Hematopoietic multipotent progenitor cell treated with erythropoietin and hydrocortisone succinate and interleukin-3 and kit ligand, for 6 days (in vitro differentiated cells): ENCODE results near the gene WDR45B.

Experiments
- DNase-seq: peaks from one replicate; pipeline ENCODE4 v3.0.0-alpha.2; 2015

Gene WDR45B

DNA sequence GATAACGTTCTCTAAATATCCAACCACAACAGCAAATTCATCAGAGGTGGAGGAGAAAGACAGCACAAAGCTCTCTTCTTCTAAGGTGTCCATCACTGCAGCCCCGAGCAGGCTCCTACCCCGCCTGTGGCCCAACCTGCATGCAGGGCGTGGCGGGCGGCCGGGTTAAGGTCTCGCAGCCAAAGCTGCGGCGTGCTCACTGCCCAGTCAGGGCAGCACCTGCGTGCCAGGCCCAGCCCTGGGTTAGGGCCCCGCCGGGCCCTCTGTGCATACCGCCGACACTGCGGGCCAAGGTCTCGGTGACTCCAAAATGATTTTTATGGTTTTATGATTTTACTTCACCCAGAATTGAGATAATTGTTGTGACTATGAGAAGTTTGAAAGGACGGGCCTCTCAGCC lies 70.9 kb downstream of the WDR45B start:
- no peak for DNase-seq

GRCh38 chr17:82575581-82576221 lies 72.5 kb downstream of the WDR45B start:
- DNase-seq = peak; percentile 59

GRCh38 chr17:82574041-82574440 lies 74.2 kb downstream of the WDR45B start:
- DNase-seq = no peak

- DNase-seq = no peak
Observed at GRCh38 chr17:82571855-82572254, 76.4 kb downstream of the WDR45B start.

- no peak for DNase-seq
Observed at GRCh38 chr17:82570277-82570676, 78.0 kb downstream of the WDR45B start.

DNA sequence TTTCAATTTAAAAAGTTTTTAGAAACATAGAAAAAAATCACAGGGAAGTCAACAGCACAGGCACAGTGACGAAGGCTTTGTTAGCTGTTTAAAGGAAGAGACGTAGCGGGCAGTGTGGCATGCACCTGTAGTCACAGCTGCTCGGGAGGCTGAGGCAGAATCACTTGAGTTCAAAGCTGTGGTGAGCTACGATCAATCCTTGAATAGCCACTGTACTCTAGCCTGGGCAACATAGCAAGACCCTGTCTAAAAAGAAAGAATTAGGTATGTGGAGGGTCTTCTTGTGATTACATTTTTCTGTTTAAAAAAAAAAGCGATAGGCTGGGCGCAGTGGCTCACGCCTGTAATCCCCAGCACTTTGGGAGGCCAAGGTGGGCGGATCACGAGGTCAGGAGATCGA lies 78.6 kb downstream of the WDR45B start:
- DNase-seq = no peak

DNA sequence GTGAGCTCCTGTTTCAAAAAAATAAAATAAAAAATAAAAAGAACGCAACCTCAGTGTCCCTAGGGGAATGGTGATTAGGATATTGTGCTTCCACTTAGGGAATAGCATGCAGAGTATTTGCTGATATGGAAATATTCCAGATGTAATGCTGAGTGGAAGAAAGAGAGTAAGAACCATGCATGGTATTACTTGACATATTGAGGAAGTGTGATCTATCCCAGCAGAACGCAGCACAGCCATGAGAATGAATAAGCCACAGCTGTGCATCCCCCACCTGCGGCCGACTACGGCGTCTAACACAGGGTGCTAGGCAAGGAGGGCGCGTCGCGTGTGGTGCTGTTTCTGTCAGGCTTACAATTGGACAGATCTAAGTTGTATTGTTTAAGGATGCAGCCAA lies 79.2 kb downstream of the WDR45B start:
- no peak for DNase-seq

DNA sequence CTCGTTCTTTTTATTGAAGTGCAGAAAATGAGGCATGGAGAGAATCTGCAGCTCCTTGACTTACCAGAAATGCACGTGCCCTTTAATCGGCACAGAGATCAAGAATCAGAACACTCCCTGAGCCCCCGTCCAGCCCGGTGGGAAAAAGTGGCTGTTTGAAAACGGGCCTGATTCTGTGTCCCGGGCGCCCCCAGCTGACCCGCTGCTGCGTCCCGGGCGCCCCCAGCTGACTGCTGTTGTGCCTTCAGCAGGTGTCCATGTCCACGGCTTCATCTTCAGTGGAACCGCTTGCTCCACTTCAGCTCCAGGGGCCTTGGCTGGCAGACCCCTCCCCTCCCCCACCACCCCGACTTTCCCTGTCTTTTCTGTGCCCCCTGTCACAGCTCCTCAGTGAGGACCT lies 81.0 kb downstream of the WDR45B start:
- DNase-seq = no peak

DNA sequence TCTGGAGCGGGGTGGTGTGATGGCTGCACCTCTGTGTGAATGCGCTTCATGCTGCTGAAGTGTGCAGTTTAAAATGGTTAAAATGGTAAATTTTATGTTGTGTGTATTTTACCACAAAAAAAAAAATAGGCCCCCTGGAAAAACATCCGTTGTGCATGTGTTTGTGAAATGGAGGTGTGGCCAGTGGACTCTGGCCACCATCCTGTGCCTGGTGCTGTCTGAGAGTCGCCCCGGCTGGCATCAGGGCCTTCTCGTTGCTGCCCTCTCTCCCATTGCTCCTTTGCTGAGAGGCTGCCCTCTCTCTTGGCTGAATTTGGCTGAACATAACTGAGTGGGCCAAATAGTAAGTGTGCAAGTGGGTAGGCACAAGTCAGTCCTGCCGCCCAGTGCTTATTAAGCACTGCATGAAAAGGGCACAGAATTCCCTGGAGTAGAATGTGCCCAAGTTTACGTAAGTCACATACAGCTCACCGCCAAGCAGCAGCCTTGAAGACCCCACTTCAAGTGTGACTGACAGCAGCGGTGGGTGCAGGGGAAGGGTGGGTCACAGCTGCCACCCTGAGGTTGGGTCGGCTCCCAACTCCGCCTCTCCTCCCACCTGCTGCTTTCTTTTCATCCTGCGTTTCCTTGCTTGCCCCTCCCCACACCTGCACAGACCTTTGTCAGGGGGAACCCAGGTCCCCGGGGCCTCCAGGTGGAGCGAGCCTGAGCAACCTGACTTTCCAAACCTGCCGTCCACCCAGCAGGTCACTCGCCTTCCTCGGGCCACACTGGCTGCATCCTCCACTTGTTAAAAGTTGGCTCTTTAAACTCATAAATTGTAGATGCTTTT lies 81.9 kb downstream of the WDR45B start:
- no peak for DNase-seq

- no peak for DNase-seq
Observed at GRCh38 chr17:82565551-82565950, 82.7 kb downstream of the WDR45B start.
